ENCODE data around the gene ITGAD.

- TF ChIP-seq ZNF274 (IDR thresholded peaks at IDR 0.05; ENCODE audit: low read depth, low read length) = no peak
- no peak for TF ChIP-seq SUZ12 (IDR thresholded peaks at IDR 0.05; ENCODE audit: extremely low read depth, insufficient read depth, insufficient read length)
- TF ChIP-seq YY1 (IDR thresholded peaks at IDR 0.05; ENCODE audit: insufficient read depth, insufficient read length) = no peak
Observed at GRCh38 chr16:31364421-31364820, 28.7 kb upstream of the ITGAD start.

Measured in NT2/D1 (cell line).